ENCODE data around the gene LCORL. TPM values are rescaled to one million over a fixed set of nuclear protein-coding genes. Genes with fewer than 3 reads are reported as not detected.

LCORL gene
- total RNA-seq, 1 experiment from 2014 or later: 11.3 TPM

- Mint-ChIP-seq H3K4me3 (ENCODE audit: unreplicated experiment) (no peak overlapping the region), H3K27ac (ENCODE audit: unreplicated experiment) (no peak overlapping the region), H3K9me3 (ENCODE audit: unreplicated experiment) (no peaks in the 10 kb centered on the region), H3K4me1 (ENCODE audit: low read depth, unreplicated experiment) (no peaks in the 10 kb centered on the region), H3K27me3 (ENCODE audit: insufficient read depth, unreplicated experiment) (no peaks in the 10 kb centered on the region), H3K36me3 (ENCODE audit: insufficient read depth, unreplicated experiment) (no peaks in the 10 kb centered on the region)
- H3K4me3 ChIP-seq (ENCODE audit: low read depth, low read length): no peak overlapping the region
- no peaks in the 10 kb centered on the region for H3K36me3 ChIP-seq (ENCODE audit: control insufficient read depth, insufficient read depth, low read length)
- H3K27me3 ChIP-seq (replicated peaks; ENCODE audit: control insufficient read depth, insufficient read depth, low read length): no peaks in the 10 kb centered on the region
- no peak for DNase-seq
- no peak for TF ChIP-seq CTCF (IDR thresholded peaks at IDR 0.05; ENCODE audit: insufficient read depth in 1 of 2, low read depth in 1 of 2, low read length in 1 of 2, severe bottlenecking in 1 of 2, unreplicated experiment in 1 of 2)
- ChIA-PET CTCF (no interaction called here), POLR2A (no interaction called here)
- no peaks in the 10 kb centered on the region for H3K4me1 ChIP-seq
- H3K9me3 ChIP-seq: no peaks in the 10 kb centered on the region
- BruUV-seq (replicated peaks): no TSS peak
- intact Hi-C loops (cut with micrococcal nuclease; ENCODE audit: unreplicated experiment): no loop called here
These were observed 137.0 kb downstream of the LCORL start for GRCh38 chr4:17884511-17884910.

- Mint-ChIP-seq H3K4me1 (ENCODE audit: low read depth, unreplicated experiment) (no peaks in the 10 kb centered on the region), H3K9me3 (ENCODE audit: unreplicated experiment) (no peaks in the 10 kb centered on the region), H3K36me3 (ENCODE audit: insufficient read depth, unreplicated experiment) (no peaks in the 10 kb centered on the region), H3K27ac (ENCODE audit: unreplicated experiment) (no peak overlapping the region), H3K4me3 (ENCODE audit: unreplicated experiment) (no peak overlapping the region), H3K27me3 (ENCODE audit: insufficient read depth, unreplicated experiment) (no peaks in the 10 kb centered on the region)
- no peaks in the 10 kb centered on the region for H3K27me3 ChIP-seq (replicated peaks; ENCODE audit: control insufficient read depth, insufficient read depth, low read length)
- POLR2A ChIA-PET: no interaction called here
- no TSS peak for BruUV-seq (replicated peaks)
- intact Hi-C loops (cut with micrococcal nuclease; ENCODE audit: unreplicated experiment): no loop called here
- no peaks in the 10 kb centered on the region for H3K4me1 ChIP-seq
- no peak overlapping the region for H3K4me3 ChIP-seq (ENCODE audit: low read depth, low read length)
- CTCF ChIA-PET: no interaction called here
- no peak for TF ChIP-seq CTCF (IDR thresholded peaks at IDR 0.05; ENCODE audit: insufficient read depth in 1 of 2, low read depth in 1 of 2, low read length in 1 of 2, severe bottlenecking in 1 of 2, unreplicated experiment in 1 of 2)
- no peaks in the 10 kb centered on the region for H3K36me3 ChIP-seq (ENCODE audit: control insufficient read depth, insufficient read depth, low read length)
- H3K9me3 ChIP-seq: no peaks in the 10 kb centered on the region
- DNase-seq: no peak
These were observed 137.5 kb downstream of the LCORL start for GRCh38 chr4:17884063-17884462.

- intact Hi-C loops (cut with micrococcal nuclease; ENCODE audit: unreplicated experiment): no loop called here
- H3K9me3 Mint-ChIP-seq (ENCODE audit: unreplicated experiment): no peaks in the 10 kb centered on the region
- H3K27ac Mint-ChIP-seq (ENCODE audit: unreplicated experiment): no peak overlapping the region
- ChIA-PET POLR2A (no interaction called here), CTCF (no interaction called here)
- no peak overlapping the region for H3K4me3 ChIP-seq (ENCODE audit: low read depth, low read length)
- H3K4me1 ChIP-seq: no peaks in the 10 kb centered on the region
- H3K36me3 Mint-ChIP-seq (ENCODE audit: insufficient read depth, unreplicated experiment): no peaks in the 10 kb centered on the region
- no peaks in the 10 kb centered on the region for H3K27me3 ChIP-seq (replicated peaks; ENCODE audit: control insufficient read depth, insufficient read depth, low read length)
- DNase-seq: no peak
- H3K4me3 Mint-ChIP-seq (ENCODE audit: unreplicated experiment): no peak overlapping the region
- no peaks in the 10 kb centered on the region for H3K4me1 Mint-ChIP-seq (ENCODE audit: low read depth, unreplicated experiment)
- no TSS peak for BruUV-seq (replicated peaks)
- H3K9me3 ChIP-seq: no peaks in the 10 kb centered on the region
- H3K27me3 Mint-ChIP-seq (ENCODE audit: insufficient read depth, unreplicated experiment): no peaks in the 10 kb centered on the region
- no peak for TF ChIP-seq CTCF (IDR thresholded peaks at IDR 0.05; ENCODE audit: insufficient read depth in 1 of 2, low read depth in 1 of 2, low read length in 1 of 2, severe bottlenecking in 1 of 2, unreplicated experiment in 1 of 2)
- no peaks in the 10 kb centered on the region for H3K36me3 ChIP-seq (ENCODE audit: control insufficient read depth, insufficient read depth, low read length)
These were observed 143.9 kb downstream of the LCORL start for GRCh38 chr4:17877661-17878060.
